GM18870 (cell line): ENCODE data around the gene SPTBN4.
"Not testable (repeated sequence)": the region's sequence is repeated elsewhere in the genome, so short reads cannot be mapped to it uniquely, and the experiment has no call there.

Experiments used
- ATAC-seq: cut with Tn5 transposase; IDR thresholded peaks from one replicate; pipeline ENCODE4 v1.9.1; 2021; ENCODE audit warnings: moderate library complexity; ENCODE audit not compliant: unreplicated experiment

SPTBN4 gene

DNA sequence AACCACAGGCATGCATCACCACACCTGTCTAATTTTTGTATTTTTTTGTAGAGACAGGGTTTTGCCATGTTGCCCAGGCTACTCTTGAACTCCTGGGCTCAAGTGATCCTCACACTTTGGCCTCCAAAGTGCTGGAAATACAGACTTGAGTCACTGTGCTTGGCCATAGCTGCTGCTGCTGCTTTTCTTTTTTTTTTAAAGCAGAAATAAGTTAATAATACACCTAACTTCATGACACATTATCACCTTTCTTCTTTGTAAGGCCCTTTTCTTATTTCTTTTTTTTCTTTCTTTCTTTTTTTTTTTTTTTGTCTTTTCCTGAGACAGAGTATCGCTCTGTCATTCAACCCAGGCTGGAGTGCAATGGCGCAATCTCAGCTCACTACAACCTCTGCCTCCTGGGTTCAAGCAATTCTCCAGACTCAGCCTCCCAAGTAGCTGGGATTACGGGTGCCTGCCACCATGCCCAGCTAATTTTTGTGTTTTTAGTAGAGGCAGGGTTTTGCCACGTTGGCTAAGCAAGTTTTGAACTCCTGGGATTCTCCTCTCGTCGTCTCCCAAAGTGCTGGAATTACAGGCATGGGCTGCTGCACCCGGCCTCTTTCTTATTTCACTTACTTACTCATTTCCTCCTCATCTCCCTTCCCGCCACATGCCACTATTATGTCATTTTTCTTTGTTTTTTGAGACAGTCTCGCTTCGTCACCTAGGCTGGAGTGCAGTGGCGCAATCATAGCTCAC, 118.6 kb downstream of the SPTBN4 start:
- ATAC-seq, result no peak

DNA sequence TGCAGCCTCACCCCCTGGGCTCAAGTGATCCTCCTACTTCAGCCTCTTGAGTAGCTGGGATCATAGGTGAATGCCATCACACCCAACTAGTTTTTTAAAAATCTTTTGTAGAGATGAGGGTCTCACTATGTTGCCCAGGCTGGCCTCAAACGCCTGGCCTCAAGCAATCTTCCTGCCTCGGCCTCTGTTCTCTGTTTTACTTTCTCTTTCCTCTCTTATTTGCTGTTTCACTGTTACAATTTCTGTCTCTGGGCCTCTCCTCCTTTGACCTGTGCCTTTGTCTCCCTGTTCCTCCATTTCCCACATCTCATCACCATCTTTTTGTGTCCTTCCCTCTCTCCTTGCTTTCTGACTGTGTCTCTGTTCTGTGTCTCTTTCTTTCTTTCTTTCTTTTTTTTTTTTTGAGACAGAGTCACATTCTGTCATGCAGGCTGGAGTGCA, 119.2 kb downstream of the SPTBN4 start:
- ATAC-seq, result no peak

DNA sequence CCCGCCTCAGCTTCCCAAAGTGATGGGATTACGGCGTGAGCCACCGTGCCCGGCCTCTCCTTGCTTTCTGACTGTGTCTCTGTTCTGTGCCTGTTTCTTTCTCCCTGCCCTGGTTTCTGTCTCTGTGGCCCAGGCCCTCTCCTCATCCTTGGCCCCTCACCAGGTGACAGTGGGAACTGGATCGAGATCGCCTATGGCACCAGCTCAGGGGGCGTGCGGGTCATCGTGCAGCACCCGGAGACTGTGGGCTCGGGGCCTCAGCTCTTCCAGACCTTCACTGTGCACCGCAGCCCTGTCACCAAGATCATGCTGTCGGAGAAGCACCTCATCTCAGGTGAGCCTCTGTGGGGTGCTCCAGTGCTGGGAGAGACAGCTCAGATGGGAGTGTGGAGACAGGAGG, 119.8 kb downstream of the SPTBN4 start:
- ATAC-seq, result no peak

DNA sequence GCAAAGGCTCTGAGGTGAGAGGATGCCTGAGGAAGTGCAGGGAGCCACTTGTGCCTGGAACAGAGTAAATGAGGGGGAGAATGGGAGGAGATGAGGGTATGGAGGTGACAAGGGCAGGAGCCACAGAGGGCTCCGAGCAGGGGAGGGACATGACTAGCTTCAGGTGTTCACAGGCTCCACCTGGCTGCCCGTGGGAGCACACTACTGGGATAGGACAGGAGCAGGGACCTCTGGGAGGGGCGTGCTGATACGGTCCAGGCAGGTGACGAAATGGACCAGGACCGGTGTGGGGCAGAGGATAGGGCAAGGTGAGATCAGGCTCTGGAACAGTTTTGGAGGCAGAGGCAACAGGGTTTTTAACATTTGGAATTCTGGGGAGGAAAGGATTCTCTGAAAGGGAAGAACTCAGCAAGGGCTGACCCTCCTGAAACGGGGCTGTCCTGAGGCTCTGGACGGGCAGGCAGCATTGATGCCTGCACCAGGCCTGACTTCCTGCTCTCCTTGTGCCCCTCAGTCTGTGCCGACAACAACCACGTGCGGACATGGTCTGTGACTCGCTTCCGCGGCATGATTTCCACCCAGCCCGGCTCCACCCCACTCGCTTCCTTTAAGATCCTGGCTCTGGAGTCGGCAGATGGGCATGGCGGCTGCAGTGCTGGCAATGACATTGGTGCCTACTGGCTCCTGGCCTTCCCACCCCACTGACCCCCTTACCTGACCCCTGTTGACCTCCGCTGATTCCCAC, 121.5 kb downstream of the SPTBN4 start:
- ATAC-seq, result no peak

DNA sequence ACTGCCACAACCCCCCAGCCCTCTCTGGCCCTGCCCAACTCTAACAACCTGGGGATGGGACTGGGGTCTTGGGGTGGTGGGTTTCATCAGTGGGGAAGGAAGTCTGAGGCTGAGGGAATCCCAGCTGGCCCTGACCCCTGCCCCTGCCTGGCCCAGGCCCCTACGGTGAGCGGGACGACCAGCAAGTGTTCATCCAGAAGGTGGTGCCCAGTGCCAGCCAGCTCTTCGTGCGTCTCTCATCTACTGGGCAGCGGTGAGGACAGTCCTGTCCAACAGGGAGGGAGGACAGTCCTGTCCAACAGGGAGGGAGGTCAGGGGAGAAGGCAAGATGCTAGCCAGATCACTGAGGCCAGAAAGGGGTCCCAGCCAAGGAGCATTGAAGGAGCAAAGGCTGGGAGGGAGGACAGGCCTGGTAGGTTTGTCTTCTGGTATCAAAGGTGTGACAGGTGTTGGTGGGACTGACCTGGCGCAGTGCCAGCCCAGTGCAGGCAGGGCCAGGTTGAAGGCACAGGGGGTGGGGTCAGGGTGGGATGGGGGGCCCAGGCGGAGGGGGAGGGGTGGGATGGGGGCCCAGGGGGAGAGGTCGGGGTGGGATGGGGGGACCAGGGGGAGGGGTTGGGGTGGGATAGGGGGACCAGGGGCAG, 122.2 kb downstream of the SPTBN4 start:
- ATAC-seq, result no peak

DNA sequence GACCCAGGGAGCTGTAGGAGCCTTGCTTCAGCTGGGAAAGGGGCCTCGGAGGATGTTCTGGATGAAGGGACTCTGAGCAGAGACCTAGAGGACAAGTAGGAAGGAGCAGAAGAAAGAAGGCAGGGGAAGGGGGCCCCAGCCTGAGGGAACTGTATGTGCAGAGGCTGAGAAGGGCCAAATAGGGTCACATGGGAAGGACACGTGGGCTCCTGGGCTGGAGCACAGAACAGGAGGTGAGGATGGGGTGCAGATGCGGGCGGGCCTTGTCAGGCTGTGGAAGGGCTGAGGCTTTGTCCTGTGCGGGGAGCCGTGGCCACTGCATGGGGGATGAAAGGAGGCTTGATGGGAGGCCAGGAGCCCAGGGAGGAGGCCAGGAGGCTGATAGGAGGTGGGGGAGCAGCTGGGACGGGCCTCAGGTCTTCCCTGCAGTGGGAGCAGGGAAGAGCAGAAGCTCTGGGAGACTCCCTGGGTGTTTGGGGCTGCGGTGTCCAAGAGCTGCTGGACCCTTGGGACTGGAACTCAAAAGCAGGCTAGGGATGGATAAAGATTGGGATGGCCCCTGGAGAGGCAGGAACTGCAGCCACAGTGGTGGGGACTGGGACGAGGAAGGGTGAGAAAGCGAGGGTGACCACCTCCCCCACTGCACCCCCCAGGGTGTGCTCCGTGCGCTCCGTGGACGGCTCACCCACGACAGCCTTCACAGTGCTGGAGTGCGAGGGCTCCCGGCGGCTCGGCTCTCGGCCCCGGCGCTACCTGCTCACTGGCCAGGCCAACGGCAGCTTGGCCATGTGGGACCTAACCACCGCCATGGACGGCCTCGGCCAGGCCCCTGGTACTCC, 123.0 kb downstream of the SPTBN4 start:
- ATAC-seq, result no peak

DNA sequence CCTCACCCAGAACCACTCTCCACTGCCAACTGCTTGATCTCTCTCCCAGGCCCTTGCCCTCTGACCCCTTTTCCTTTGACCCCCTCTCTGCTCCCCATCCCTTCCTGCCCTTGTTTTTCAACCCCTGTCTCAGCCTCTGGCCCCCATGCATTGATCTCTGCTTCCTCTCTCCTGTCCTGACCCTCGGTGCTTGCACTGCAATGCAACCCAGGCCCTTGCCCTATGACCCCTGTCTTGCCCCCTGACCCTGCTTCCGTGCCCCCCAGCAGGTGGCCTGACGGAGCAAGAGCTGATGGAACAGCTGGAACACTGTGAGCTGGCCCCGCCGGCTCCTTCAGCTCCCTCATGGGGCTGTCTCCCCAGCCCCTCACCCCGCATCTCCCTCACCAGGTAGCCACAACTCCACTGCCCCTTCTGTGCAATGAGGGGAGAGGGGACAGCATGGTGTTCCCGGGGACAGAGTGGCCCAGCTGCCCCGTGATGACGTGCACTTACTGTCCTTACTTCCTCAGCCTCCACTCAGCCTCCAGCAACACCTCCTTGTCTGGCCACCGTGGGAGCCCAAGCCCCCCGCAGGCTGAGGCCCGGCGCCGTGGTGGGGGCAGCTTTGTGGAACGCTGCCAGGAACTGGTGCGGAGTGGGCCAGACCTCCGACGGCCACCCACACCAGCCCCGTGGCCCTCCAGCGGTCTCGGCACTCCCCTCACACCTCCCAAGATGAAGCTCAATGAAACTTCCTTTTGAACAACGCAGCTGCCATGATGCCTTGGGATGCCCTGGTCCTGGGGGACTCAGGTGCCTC, 123.9 kb downstream of the SPTBN4 start:
- ATAC-seq, result no peak

DNA sequence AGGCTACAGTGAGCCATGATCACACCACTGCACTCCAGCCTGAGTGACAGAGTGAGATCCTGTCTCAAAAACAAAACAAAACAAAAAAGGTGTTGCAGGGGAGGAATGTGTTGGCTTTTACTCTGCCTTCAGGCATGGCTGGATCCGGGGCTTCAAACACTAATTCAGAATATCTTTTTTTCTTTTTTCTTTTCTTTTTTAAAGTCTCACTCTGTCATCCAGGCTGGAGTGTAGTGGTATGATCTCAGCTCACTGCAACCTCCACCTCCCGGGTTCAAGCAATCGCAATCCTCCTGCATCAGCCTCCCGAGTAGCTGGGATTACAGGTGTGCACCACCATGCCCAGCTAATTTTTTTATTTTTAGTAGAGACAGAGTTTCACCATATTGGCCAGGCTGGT, 124.9 kb downstream of the SPTBN4 start:
- ATAC-seq, result not testable (repeated sequence)

DNA sequence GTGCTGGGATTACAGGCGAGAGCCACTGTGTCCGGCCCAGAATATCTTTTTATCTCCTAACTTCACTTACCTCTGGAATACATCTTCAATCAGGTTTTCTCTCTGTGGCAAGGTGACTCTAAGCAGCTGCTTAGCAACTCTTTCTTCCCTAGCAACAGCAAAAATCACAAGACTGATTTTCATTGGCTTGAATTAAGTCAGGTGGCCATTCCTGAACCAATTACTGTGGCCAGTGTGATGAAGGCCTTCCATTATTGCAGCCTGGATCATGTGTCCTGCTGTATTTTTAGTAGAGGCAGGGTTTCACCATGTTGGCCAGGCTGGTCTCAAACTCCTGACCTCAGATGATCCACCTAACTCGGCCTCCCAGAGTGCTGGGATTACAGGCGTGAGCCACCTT, 125.4 kb downstream of the SPTBN4 start:
- ATAC-seq, result no peak

DNA sequence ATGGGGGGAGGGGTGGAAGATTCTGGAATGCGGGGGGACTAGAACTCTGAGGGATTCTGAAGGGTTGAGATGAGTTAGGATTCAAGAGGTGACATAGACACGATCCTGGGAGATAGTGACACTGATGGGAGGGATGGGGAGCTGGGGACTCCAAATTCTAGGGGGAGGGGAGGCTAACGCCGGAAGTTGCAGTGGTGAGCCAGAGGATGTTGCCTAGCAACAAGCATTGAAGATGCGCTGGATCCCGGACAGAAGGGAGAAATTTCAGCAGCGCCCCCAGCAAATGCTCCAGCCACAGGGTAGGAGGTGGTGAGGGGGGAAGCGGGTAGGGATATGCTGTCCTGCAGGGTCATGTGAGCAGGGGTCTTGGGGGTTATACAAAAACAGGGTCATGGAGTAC, 127.5 kb downstream of the SPTBN4 start:
- ATAC-seq, result no peak

DNA sequence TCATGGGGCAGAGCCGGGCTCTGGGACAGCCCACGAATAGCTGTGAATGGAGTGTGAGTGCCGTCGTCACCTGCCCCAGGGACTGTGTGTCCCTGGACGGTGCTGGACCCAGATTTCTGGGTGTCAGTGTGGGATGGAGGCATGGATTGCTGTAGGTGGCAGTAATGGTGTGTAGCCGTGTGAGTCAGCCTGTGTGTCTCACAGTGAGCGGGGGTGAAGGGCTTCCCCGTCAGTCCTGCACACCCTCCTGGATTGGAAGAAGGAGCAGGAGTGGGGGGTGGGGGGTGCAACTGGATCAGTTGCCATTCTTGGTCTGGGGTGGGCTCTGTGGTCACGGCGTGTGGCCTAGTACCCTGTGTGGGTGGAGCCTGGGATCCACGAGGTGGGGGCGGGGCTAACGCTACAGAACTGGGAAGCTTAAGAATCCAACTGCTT, 127.9 kb downstream of the SPTBN4 start:
- ATAC-seq, result no peak

DNA sequence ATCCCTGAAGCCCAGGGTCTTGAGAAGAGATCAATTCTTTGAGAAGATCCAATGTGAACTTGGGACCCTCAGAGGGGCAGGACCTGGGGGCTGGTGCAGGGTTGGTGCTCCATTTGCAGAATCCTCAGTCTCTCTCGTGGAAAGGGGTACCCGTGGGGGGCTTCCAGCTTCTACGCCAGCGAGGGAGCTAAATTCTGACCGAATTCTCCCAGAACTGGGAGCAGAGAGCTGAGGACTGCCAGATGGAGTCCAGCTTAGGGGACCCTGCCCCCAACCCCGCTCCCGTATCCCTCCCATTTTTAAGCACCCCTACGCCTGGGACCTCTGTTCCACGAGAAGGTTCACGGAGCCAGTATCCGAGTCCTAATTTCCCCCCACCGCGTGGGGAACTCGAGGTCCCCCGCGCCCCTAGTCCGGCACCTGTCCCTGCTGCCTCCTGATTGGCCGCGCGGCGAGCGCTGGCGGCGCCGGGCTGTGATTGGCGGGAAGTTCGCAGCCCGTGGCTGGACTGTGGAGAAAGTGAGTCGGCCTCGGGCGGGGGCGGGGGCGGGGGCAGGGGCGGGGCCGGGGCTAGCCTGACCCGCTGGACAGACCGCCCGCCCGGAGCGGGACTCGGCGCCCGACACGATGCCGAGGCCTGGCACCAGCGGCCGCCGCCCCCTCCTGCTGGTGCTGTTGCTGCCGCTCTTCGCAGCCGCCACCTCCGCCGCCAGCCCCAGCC, 130.0 kb downstream of the SPTBN4 start:
- no peak for ATAC-seq

DNA sequence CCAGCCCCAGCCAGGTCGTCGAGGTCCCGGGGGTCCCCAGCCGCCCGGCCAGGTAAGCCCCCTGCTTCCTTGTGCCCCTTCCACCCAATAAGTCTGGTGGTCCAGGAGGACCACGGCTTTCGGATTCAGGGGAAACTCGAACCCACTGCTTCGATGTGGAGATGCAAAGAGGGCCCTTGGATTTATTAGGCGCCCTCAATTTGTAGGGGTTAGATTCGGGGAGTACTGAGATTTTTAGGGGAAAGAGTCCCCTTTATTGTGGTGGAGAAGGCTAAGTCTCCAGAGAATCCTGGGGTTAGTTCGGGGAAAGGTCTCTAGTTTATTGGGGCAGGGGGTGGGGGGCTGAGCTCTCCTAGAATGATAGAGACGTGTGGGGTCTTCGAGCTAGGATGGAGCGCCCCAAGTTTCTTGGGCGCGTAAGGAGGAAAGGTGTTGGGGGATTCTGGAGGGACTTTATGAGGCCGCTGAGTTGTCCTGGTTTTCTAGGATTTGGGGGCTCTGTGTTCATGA, 130.6 kb downstream of the SPTBN4 start:
- ATAC-seq, result no peak

DNA sequence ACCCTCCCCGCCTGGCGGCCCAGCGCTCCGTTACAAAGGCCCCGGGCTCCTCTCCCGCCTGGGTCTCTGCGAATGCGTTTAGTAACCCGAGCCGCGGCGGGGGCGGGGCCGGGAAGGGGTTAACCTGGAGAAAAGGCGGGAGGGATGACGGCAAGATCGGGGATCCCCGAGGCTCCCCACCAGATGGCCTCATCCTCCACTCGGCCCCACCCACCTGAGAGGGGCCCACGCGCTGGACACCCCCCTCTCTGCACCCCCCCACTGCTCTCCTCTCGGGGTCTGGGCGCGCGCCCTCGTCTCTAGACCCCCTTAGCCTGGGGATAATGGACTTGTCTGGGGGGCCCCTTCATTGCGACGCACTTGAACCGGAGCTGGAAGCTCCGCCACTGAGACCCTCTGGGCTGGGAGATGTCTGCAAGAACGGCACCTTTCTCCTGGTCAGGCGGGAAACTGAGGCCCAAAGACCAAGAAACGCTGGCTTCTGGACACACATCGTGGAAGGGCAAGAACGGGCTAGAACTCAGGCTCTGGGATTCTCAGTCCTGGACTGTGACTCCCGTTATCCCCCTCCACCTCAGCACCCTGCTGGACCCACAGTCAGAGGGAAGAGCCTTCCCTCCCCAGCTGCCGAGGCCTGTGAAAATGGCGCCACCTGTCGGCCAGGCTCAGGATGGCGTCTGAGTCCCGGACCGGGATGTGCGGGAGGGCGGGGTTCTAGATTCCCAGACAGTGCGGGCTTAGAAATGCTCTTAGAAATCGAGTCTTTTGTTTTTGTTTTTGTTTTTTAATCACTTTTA, 131.5 kb downstream of the SPTBN4 start:
- ATAC-seq, result no peak

DNA sequence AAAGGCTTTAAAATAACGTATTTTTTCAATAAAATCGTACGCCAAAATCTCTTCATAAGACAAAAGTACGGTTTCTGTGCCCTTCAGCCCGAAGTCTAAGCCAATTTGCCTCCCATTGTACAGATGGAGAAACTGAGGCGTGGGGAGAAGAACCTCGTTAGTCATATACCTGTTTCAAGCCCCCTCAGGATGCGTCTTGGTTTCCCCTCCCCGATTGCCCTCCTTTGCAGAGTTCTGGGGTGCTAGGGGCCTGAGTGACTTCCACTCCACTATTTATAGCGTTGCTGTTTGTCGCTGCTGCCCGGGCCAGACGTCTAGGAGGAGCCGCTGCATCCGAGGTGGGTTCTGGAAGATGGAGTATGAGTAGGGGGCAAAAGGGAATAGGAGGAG, 132.1 kb downstream of the SPTBN4 start:
- ATAC-seq, result no peak

DNA sequence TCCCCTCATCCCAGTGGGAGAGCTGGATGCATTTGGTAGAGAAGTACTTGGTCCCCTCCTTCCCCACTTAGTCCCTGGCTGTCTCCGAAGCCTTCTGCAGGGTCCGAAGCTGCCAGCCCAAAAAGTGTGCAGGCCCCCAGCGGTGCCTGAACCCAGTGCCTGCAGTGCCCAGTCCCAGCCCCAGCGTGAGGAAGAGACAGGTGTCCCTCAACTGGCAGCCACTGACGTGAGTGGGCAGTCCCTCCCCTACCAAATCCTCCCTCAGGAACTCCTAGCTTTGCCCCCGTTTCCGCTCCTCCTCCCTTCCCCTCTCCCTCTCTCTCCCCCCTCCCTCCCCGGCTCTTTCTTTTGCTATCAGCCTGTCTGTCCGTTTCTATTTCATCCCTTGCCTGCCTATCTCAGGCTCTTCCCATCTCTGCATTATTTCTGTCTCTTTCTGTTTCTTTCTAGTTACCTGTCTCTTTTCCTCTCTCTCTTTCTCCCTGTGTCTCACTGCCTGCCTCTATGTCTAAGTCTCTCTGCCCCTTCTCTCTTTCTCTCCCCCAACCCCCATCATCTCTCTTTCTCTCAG, 132.6 kb downstream of the SPTBN4 start:
- no peak for ATAC-seq

DNA sequence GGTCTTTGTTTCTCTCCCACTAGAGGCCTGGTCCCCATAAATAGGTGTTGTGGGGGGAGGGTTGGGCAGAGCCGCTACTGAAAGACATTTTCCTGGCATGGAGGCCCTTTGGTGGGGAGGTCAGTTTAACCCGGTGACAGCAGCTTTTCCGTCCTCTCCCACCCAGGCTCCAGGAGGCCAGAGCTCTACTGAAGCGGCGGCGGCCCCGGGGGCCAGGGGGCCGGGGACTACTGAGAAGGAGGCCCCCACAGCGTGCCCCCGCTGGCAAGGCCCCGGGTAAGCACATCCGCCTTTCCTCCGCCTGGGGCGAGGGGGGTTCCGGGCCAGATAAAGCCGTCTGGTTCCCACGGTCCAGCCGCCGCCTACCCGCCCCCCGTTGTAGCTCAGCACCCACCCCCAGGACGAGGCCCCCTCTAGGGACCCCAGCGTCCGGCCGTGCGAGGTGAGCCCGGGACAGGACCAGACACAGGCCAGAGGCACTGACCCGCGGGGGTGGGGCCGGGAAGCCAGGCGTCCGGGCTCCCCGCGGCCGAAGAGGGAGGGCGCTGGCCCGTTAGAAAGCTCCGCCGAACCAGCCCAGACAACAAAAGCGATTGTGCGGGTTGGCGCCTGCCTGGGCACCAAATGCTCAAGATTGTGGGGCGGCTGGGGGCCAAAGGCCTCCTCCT, 133.2 kb downstream of the SPTBN4 start:
- ATAC-seq, result no peak
